Upper lobe of right lung (tissue), 1 donor: Measurements from ENCODE around the gene ACTN1. TPM values are rescaled to one million over a fixed set of nuclear protein-coding genes. Genes with fewer than 3 reads are reported as not detected.
"Not testable (repeated sequence)": the region's sequence is repeated elsewhere in the genome, so short reads cannot be mapped to it uniquely, and the experiment has no call there.

Experiments
- ATAC-seq: fragments of 200-7000 bp; cut with Tn5 transposase; one replicate; pipeline ENCODE4 v1.9.1; 2020; ENCODE audit warnings: mild to moderate bottlenecking, moderate library complexity
- DNase-seq: peaks from one replicate; pipeline ENCODE4 v3.0.0-alpha.2; 2020
- H3K27ac ChIP-seq: fragments of 200-600 bp; one replicate; pipeline ENCODE4 v1.8.0; 2022
- H3K27me3 ChIP-seq: fragments of 200-600 bp; one replicate; pipeline ENCODE4 v1.8.0; 2022; ENCODE audit warnings: mild to moderate bottlenecking
- H3K36me3 ChIP-seq: fragments of 200-600 bp; one replicate; pipeline ENCODE4 v1.8.0; 2022
- H3K4me1 ChIP-seq: fragments of 200-600 bp; one replicate; pipeline ENCODE4 v1.8.0; 2022
- H3K4me3 ChIP-seq: fragments of 200-600 bp; one replicate; pipeline ENCODE4 v1.8.0; 2022; ENCODE audit warnings: mild to moderate bottlenecking
- H3K9me3 ChIP-seq: fragments of 200-600 bp; one replicate; pipeline ENCODE4 v1.8.0; 2022
- intact Hi-C: fragments of 100-400 bp; cut with DNase I; formaldehyde crosslinking; loops from one replicate; pipeline ENCODE4 v1.11.0; 2022
- total RNA-seq: library from RNA; stranded (reverse); fragmentation: NEBNext Ultra II Directional; extraction: Animal tissue kit (Norgen Biotek cat#: 25700); gene quantifications from one replicate; pipeline ENCODE4 v1.2.1, GENCODE V29; 2021
- TF ChIP-seq, protein P1 (sequence below): fragments of 200-600 bp; IDR thresholded peaks from one replicate; pipeline ENCODE4 v1.8.0; 2022; ENCODE audit warnings: antibody characterized with exemption
- donor health status: DM: no; HTN: yes; CAD: no; lungs with severe emphysema.

Gene ACTN1
- total RNA-seq, 1 donor from 2014 or later: 177 TPM

DNA sequence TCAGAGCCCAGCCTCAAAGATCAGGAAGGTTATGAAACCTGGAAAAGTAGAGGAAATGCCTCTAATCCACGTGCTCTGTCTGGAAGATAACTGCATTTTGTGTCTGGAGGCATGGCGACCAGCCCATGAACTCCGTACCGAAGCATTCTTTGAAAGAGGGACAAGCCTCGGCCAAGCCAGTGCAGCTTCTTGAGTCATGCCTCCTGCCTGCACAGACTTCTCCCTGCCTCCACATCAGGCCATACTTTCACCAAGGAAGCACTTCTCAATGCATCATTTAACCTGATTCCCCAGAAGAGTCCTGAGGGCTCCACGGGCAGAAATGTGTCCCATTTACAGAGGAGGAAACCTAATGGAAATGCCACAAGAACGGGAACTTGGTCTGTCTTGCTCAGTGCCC, 3.4 kb downstream of the ACTN1 start:
- DNase-seq (no peak), ATAC-seq (no peak)
- intact Hi-C loops: loop anchor here (10.0 kb wide), 1 partner anchor 71 kb away; no protein-coding TSS in a partner anchor
- TF ChIP-seq, protein P1, sequence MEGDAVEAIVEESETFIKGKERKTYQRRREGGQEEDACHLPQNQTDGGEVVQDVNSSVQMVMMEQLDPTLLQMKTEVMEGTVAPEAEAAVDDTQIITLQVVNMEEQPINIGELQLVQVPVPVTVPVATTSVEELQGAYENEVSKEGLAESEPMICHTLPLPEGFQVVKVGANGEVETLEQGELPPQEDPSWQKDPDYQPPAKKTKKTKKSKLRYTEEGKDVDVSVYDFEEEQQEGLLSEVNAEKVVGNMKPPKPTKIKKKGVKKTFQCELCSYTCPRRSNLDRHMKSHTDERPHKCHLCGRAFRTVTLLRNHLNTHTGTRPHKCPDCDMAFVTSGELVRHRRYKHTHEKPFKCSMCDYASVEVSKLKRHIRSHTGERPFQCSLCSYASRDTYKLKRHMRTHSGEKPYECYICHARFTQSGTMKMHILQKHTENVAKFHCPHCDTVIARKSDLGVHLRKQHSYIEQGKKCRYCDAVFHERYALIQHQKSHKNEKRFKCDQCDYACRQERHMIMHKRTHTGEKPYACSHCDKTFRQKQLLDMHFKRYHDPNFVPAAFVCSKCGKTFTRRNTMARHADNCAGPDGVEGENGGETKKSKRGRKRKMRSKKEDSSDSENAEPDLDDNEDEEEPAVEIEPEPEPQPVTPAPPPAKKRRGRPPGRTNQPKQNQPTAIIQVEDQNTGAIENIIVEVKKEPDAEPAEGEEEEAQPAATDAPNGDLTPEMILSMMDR: no peak
- peaks cover 11% of the 10 kb centered on the region for H3K36me3 ChIP-seq
- H3K27ac ChIP-seq: no peak overlapping the region
- H3K27me3 ChIP-seq: no peaks in the 10 kb centered on the region
- H3K9me3 ChIP-seq: no peaks in the 10 kb centered on the region
- H3K4me3 ChIP-seq: no peak overlapping the region
- H3K4me1 ChIP-seq: peaks cover 26% of the 10 kb centered on the region

DNA sequence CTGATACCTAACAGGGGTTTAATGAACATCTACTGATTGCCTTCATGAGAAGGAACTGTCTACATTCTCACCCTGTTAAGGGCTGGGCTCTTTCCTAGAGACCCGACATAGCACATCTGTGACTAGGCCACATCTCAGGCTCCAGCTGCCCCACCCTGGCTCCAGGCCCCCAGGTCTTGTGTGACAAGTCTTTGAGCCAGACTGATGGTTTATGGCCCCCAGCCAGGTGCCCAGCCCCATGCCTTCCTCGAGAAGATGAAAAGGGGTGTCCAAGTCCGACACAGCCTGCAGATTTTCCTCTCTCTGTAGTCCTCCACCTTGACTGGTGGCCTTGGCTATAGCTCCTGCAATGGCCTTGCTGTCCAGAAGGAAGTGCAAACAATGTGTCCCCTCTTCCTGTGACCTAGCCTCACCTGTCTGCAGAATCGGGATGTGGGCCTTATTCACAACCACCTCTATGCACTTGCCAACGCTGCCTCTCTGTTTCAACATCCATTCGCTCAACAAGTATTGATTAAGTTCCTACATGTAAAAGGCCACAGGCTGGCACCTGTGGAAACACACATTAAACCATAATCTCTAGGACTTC, 4.2 kb downstream of the ACTN1 start:
- no peak overlapping the region for H3K4me3 ChIP-seq
- peaks cover 34% of the 10 kb centered on the region for H3K4me1 ChIP-seq
- DNase-seq: no peak
- no peak overlapping the region for H3K27ac ChIP-seq
- H3K36me3 ChIP-seq: peaks cover 11% of the 10 kb centered on the region
- TF ChIP-seq, protein P1: no peak
- no peaks in the 10 kb centered on the region for H3K27me3 ChIP-seq
- intact Hi-C loops: loop anchor here (10.0 kb wide), 1 partner anchor 70 kb away; no protein-coding TSS in a partner anchor
- H3K9me3 ChIP-seq: no peaks in the 10 kb centered on the region
- ATAC-seq: no peak

DNA sequence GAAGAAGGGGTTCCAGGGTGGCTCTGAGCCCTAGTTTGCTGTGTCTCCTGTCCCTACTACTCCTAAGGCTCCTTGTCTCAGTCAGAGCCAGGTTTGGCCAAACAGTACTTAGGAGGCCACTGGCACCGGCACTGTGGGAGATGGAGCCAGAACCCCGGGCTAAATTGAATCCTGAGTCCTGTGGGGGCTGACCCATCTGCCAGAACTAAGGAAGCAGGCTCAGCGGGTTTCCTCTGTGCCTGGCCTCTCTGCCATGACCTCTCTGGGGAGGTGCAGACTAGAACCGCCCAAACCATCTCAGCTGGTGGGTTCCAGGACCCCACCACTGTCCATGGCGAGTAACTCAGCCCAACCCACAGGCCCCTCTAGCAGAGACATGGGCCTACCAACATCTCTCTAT, 5.5 kb downstream of the ACTN1 start:
- intact Hi-C loops: loop anchor here (10.0 kb wide), 1 partner anchor 69 kb away; no protein-coding TSS in a partner anchor
- TF ChIP-seq, protein P1: no peak
- Histone ChIP-seq H3K27me3 (no peaks in the 10 kb centered on the region), H3K4me3 (no peak overlapping the region), H3K36me3 (peaks cover 11% of the 10 kb centered on the region), H3K4me1 (peaks cover 46% of the 10 kb centered on the region), H3K9me3 (no peaks in the 10 kb centered on the region), H3K27ac (no peak overlapping the region)
- DNase-seq (no peak), ATAC-seq (no peak)

DNA sequence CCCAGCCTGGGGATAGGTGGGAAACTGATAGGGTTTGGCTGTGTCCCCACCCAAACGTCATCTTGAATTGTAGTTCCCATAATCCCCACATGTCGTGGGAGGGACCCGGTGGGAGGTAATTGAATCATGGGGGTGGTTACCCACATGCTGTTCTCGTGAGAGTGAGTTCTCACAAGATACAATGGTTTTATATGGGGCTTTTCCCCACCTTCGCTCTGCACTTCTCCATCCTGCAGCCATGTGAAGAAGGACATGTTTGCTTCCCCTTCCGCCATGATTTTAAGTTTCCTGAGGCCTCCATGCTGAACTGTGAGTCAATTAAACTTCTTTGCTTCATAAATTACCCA, 5.9 kb downstream of the ACTN1 start:
- not testable (repeated sequence) for H3K27me3 ChIP-seq, H3K27ac ChIP-seq, ATAC-seq, H3K4me3 ChIP-seq, DNase-seq, H3K9me3 ChIP-seq
- Histone ChIP-seq H3K4me1 (peaks cover 49% of the 10 kb centered on the region), H3K36me3 (peaks cover 11% of the 10 kb centered on the region)
- intact Hi-C loops: loop anchor here (10.0 kb wide), 1 partner anchor 68 kb away; no protein-coding TSS in a partner anchor

DNA sequence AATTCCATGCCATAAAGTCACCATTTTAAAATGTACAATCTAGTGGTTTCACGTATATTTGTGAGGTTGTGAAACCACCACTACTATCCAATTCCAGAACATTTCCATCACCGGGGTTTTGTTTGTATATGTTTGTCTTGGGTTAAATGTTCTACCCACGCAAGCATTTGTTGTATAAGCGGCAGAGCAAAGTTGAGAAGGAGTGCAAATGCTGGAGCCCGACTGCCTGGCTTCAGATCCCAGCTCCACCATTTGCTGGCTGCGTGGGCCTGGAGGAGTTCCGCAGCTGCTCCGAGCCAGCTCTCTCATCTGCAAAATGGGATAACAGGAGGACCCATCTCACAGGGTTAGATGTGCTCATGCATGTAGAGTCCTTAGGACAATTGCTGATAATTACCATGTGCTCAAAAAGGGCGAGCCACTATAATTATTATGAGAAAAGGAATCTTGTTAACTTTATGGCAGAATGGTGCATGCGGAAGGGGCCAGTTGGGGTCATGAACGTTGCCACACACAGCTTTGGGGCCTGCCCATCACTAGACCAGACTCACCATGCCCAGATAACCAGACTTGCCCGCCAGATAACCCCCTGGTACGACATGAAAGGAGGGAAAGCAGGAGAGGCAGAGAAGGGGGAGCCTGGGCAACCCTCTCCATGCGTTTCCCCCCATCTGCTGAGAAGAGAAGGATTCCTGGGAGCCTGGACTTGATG, 6.4 kb downstream of the ACTN1 start:
- TF ChIP-seq, protein P1: no peak
- Histone ChIP-seq H3K9me3 (no peaks in the 10 kb centered on the region), H3K4me1 (peaks cover 49% of the 10 kb centered on the region), H3K4me3 (no peak overlapping the region), H3K36me3 (peaks cover 11% of the 10 kb centered on the region), H3K27ac (no peak overlapping the region), H3K27me3 (no peaks in the 10 kb centered on the region)
- intact Hi-C loops: loop anchor here (10.0 kb wide), 1 partner anchor 68 kb away; no protein-coding TSS in a partner anchor
- no peak for ATAC-seq
- DNase-seq: no peak

DNA sequence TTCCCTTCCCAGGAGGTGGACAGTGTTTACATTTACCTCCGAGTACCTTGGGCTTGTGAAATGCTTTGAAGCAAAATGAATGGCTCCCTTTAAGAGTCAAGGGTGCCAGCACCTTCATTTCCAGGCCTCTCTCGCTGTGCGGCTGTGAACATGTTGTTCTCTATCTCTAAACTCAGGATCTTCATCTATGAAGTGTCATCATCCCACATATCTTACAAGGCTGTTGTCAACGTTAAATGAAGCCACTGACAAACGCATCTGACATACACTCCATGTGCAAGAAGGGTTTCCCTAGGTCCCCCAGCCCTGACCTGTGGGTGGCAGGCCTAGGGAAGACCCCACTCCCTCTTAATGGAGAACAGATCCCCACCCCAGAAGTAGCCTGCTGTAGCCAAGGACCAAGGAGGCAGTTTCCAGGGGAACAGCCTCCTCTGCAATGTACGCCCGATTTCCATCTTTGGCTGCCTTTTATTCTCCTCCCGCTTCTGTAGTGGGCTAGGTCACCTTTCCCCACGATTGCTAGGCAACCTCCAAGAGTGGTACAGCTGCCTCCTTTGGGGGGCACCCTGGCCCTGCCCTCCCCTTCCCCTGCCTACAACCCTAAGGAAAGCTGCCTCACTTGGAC, 7.6 kb downstream of the ACTN1 start:
- peaks cover 11% of the 10 kb centered on the region for H3K36me3 ChIP-seq
- intact Hi-C loops: loop anchor here (10.0 kb wide), 1 partner anchor 67 kb away; no protein-coding TSS in a partner anchor
- no peak overlapping the region for H3K27ac ChIP-seq
- H3K4me1 ChIP-seq: peaks cover 46% of the 10 kb centered on the region
- no peaks in the 10 kb centered on the region for H3K9me3 ChIP-seq
- no peaks in the 10 kb centered on the region for H3K27me3 ChIP-seq
- TF ChIP-seq, protein P1: no peak
- no peak overlapping the region for H3K4me3 ChIP-seq
- ATAC-seq: peak; percentile 22
- DNase-seq: no peak
